Endodermal cell (in vitro differentiated cells): ENCODE data around the gene NAA25. TPM values are rescaled to one million over a fixed set of nuclear protein-coding genes. Genes with fewer than 3 reads are reported as not detected.

Source experiments
- DNase-seq: peaks from one replicate; pipeline ENCODE4 v3.0.0-alpha.2; 2017
- H3K27ac ChIP-seq: 2 replicates; pipeline ENCODE4 v1.5.1; 2013; ENCODE audit warnings: mild to moderate bottlenecking, low read depth, low read length, moderate library complexity
- H3K27me3 ChIP-seq: 2 replicates; pipeline ENCODE4 v1.6.1; 2013; ENCODE audit warnings: mild to moderate bottlenecking, low read length, moderate library complexity; ENCODE audit not compliant: insufficient read depth, control insufficient read depth, poor library complexity, severe bottlenecking
- H3K36me3 ChIP-seq: 2 replicates; pipeline ENCODE4 v1.7.0; 2013; ENCODE audit warnings: mild to moderate bottlenecking, low read length, moderate library complexity; ENCODE audit not compliant: control insufficient read depth, insufficient read depth
- H3K4me1 ChIP-seq: one replicate; pipeline ENCODE4 v1.7.0; 2013; ENCODE audit warnings: low read length; ENCODE audit not compliant: control insufficient read depth, insufficient read depth
- H3K4me3 ChIP-seq: 2 replicates; pipeline ENCODE4 v1.5.1; 2013; ENCODE audit warnings: mild to moderate bottlenecking, low read length, moderate library complexity
- H3K9ac ChIP-seq: 2 replicates; pipeline ENCODE4 v1.6.1; 2013; ENCODE audit warnings: mild to moderate bottlenecking, low read length, moderate library complexity; ENCODE audit not compliant: poor library complexity, severe bottlenecking; ENCODE audit errors: extremely low read depth
- H3K9me3 ChIP-seq: 2 replicates; pipeline ENCODE4 v1.6.1; 2013; ENCODE audit warnings: mild to moderate bottlenecking, low read length, moderate library complexity; ENCODE audit not compliant: control insufficient read depth
- H3K27ac Mint-ChIP-seq: 2 replicates; pipeline ENCODE4 v1.8.0; 2020; ENCODE audit warnings: mixed read lengths
- H3K27me3 Mint-ChIP-seq: 2 replicates; pipeline ENCODE4 v1.8.0; 2021; ENCODE audit warnings: mild to moderate bottlenecking, mixed read lengths; ENCODE audit not compliant: insufficient read depth
- H3K36me3 Mint-ChIP-seq: 2 replicates; pipeline ENCODE4 v1.8.0; 2020; ENCODE audit warnings: low read depth, mixed read lengths
- H3K4me1 Mint-ChIP-seq: 2 replicates; pipeline ENCODE4 v1.8.0; 2020; ENCODE audit warnings: mixed read lengths
- H3K4me3 Mint-ChIP-seq: 2 replicates; pipeline ENCODE4 v1.8.0; 2020; ENCODE audit warnings: mild to moderate bottlenecking, moderate library complexity, mixed read lengths
- H3K9me3 Mint-ChIP-seq: 2 replicates; pipeline ENCODE4 v1.8.0; 2020; ENCODE audit warnings: mild to moderate bottlenecking, mixed read lengths
- CTCF ChIP-seq: fragments of 200-600 bp; sonication (generic); conservative IDR thresholded peaks from 2 replicates; pipeline ENCODE4 v1.5.0; 2021; ENCODE audit warnings: antibody characterized with exemption, mild to moderate bottlenecking
- WGBS, 2 experiments: methylation state at CpG; one replicate each; pipeline versions ENCODE4 v1.1.5 to v1.1.7; 2013; ENCODE audit warnings: missing lambda C conversion rate in 2 of 2, mixed read lengths in 1 of 2; ENCODE audit not compliant: insufficient coverage in 1 of 2, insufficient read length in 1 of 2; 5-methylcytosine and 5-hydroxymethylcytosine counted together
- total RNA-seq, 2 donors: library from RNA; stranded (reverse); fragmentation: NEBNext Ultra II Directional in 1 of 2; extraction: Animal tissue kit (Norgen Biotek cat#: 25700) in 1 of 2; gene quantifications; 2 replicates in 1 of 2; 3 replicates in 1 of 2; pipeline ENCODE4 v1.2.1, GENCODE V29; 2021

Gene NAA25
- total RNA-seq, 2 donors from 2014 or later: 34.2 to 36.3 TPM

GRCh38 chr12:112017041-112017440 is 91.5 kb downstream of the NAA25 start:
- 100% methylated on average over 1 of the region's 1 CpG; no CpG with 5 or more reads in 1 of the 2 experiments for WGBS, 2 experiments
- DNase-seq: no peak
- Mint-ChIP-seq H3K4me1 (peaks cover 11% of the 10 kb centered on the region), H3K27ac (no peak overlapping the region), H3K36me3 (peaks cover 62% of the 10 kb centered on the region), H3K4me3 (no peak overlapping the region), H3K27me3 (no peaks in the 10 kb centered on the region), H3K9me3 (peaks cover 8% of the 10 kb centered on the region)
- TF ChIP-seq CTCF: no peak
- peaks cover 72% of the 10 kb centered on the region for H3K36me3 ChIP-seq
- no peak overlapping the region for H3K9ac ChIP-seq
- H3K4me3 ChIP-seq: no peak overlapping the region
- no peak overlapping the region for H3K27ac ChIP-seq
- peaks cover 10% of the 10 kb centered on the region for H3K9me3 ChIP-seq
- no peaks in the 10 kb centered on the region for H3K27me3 ChIP-seq
- H3K4me1 ChIP-seq: no peaks in the 10 kb centered on the region

- H3K4me3 ChIP-seq: peak overlapping the region; percentile 31
- TF ChIP-seq CTCF: no peak
- H3K27me3 ChIP-seq: no peaks in the 10 kb centered on the region
- H3K36me3 ChIP-seq: peaks cover 61% of the 10 kb centered on the region
- Mint-ChIP-seq H3K27ac (peak overlapping the region; percentile 19), H3K27me3 (no peaks in the 10 kb centered on the region), H3K4me3 (peak overlapping the region; percentile 82), H3K36me3 (peaks cover 58% of the 10 kb centered on the region), H3K9me3 (peaks cover 8% of the 10 kb centered on the region), H3K4me1 (peaks cover 21% of the 10 kb centered on the region)
- H3K4me1 ChIP-seq: no peaks in the 10 kb centered on the region
- WGBS, 2 experiments: 97% methylated on average over 6 of the region's 6 CpGs
- H3K27ac ChIP-seq: no peak overlapping the region
- no peak overlapping the region for H3K9ac ChIP-seq
- peaks cover 16% of the 10 kb centered on the region for H3K9me3 ChIP-seq
- no peak for DNase-seq
Measured at GRCh38 chr12:112015938-112016337, 92.6 kb downstream of the NAA25 start.

- H3K36me3 Mint-ChIP-seq: peaks cover 45% of the 10 kb centered on the region
- H3K27ac ChIP-seq: peak overlapping the region; percentile 88
- peak; percentile 95 for DNase-seq
- H3K36me3 ChIP-seq: peaks cover 50% of the 10 kb centered on the region
- H3K9me3 Mint-ChIP-seq: peaks cover 8% of the 10 kb centered on the region
- H3K27ac Mint-ChIP-seq: peak overlapping the region; percentile 87
- no peaks in the 10 kb centered on the region for H3K27me3 Mint-ChIP-seq
- H3K9me3 ChIP-seq: peaks cover 16% of the 10 kb centered on the region
- no peaks in the 10 kb centered on the region for H3K27me3 ChIP-seq
- H3K4me3 Mint-ChIP-seq: peak overlapping the region; percentile 82
- WGBS, 2 experiments: 2 to 3% methylated on average over 30 to 54 of the region's 54 CpGs
- H3K4me1 Mint-ChIP-seq: peaks cover 21% of the 10 kb centered on the region
- TF ChIP-seq CTCF: peak; percentile 46
- peak overlapping the region; percentile 92 for H3K9ac ChIP-seq
- peak overlapping the region; percentile 92 for H3K4me3 ChIP-seq
- H3K4me1 ChIP-seq: no peaks in the 10 kb centered on the region
Measured at GRCh38 chr12:112013601-112014402, 94.8 kb downstream of the NAA25 start.
